HG03442 (cell line): Measurements from ENCODE around the gene FOSL1.

Experiments
- ATAC-seq: cut with Tn5 transposase; IDR thresholded peaks from one replicate; pipeline ENCODE4 v1.9.1; 2021; ENCODE audit warnings: mild to moderate bottlenecking, moderate library complexity; ENCODE audit not compliant: unreplicated experiment

FOSL1 gene

GRCh38 chr11:65900125-65900898 is at the start of gene FOSL1:
FOSL1 (minus strand) TSS chr11:65900388; CDS start chr11:65900339, 49 bp downstream.
- ATAC-seq = peak; percentile 70

- ATAC-seq = no peak
These were observed 47.5 kb upstream of the FOSL1 start for GRCh38 chr11:65947603-65948125.

GRCh38 chr11:65947133-65947532 is 46.9 kb upstream of the FOSL1 start:
- no peak for ATAC-seq

- ATAC-seq = no peak
These were observed 46.5 kb upstream of the FOSL1 start for GRCh38 chr11:65946655-65947054.

- ATAC-seq = no peak
These were observed 45.9 kb upstream of the FOSL1 start for GRCh38 chr11:65945941-65946558.

- no peak for ATAC-seq
These were observed 45.3 kb upstream of the FOSL1 start, which contains the start of gene TSGA10IP for GRCh38 chr11:65945430-65945911. TSGA10IP (plus strand) TSS chr11:65945480; CDS start chr11:65945676, 196 bp downstream.

GRCh38 chr11:65944767-65945166 is 44.6 kb upstream of the FOSL1 start:
- ATAC-seq = no peak

- no peak for ATAC-seq
These were observed 44.0 kb upstream of the FOSL1 start for GRCh38 chr11:65944191-65944590.

- ATAC-seq = no peak
These were observed 42.3 kb upstream of the FOSL1 start for GRCh38 chr11:65942531-65942930.

GRCh38 chr11:65941720-65942310 is 41.6 kb upstream of the FOSL1 start:
- no peak for ATAC-seq

GRCh38 chr11:65937766-65938165 is 37.6 kb upstream of the FOSL1 start:
- ATAC-seq = no peak

- no peak for ATAC-seq
These were observed 33.8 kb upstream of the FOSL1 start for GRCh38 chr11:65934014-65934413.

GRCh38 chr11:65932558-65932919 is 32.4 kb upstream of the FOSL1 start:
- ATAC-seq = no peak

- ATAC-seq = no peak
These were observed 31.8 kb upstream of the FOSL1 start for GRCh38 chr11:65931773-65932557.

GRCh38 chr11:65928667-65929066 is 28.5 kb upstream of the FOSL1 start:
- ATAC-seq = no peak

- no peak for ATAC-seq
These were observed 27.8 kb upstream of the FOSL1 start for GRCh38 chr11:65927904-65928397.

- ATAC-seq = no peak
These were observed 25.2 kb upstream of the FOSL1 start for GRCh38 chr11:65925397-65925796.

- no peak for ATAC-seq
These were observed 22.4 kb upstream of the FOSL1 start for GRCh38 chr11:65922565-65922964.

GRCh38 chr11:65921876-65922275 is 21.7 kb upstream of the FOSL1 start:
- ATAC-seq = no peak

GRCh38 chr11:65921033-65921555 is 20.9 kb upstream of the FOSL1 start:
- ATAC-seq = no peak
